ENCODE data around the gene RANBP3L. TPM values are rescaled to one million over a fixed set of nuclear protein-coding genes. Genes with fewer than 3 reads are reported as not detected.

Gene RANBP3L
- total and polyA plus RNA-seq, 9 of the 15 experiments (the other 6 are each of a cell fraction or from before 2014, with no cell fraction given) = 0.01 to 0.06 TPM; not detected in 7

DNA sequence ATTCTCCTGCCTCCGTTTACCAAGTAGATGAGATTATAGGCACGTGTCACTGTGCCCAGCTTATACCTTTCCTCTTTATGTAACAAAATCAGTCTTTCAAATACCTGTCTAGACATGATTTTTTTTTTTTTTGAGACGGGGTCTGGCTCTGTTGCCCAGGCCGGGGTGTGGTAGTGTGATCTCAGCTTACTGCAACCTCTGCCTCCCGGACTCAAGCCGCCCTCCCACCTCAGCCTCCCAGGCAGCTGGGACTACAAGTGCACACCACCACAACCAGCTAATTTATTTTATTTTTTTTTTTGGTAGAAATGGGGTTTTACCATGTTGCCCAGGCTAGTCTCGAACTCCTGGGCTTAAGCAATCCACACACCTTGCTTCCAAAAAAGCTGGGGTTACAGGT, 73.2 kb downstream of the RANBP3L start:
- Histone ChIP-seq H3K4me1 (replicated peaks in 1 of 2; ENCODE audit: control insufficient read depth in 2 of 2, insufficient read depth in 2 of 2, low read length in 2 of 2) (peaks cover 8 to 14% of the 10 kb centered on the region in 2 experiments; a peak in 4 of 5 replicates), H3K79me2 (ENCODE audit: control insufficient read depth, insufficient read depth, low read length) (peaks cover 27% of the 10 kb centered on the region), H4K20me1 (replicated peaks; ENCODE audit: control insufficient read depth, insufficient read depth, low read length) (no peaks in the 10 kb centered on the region), H2AFZ (ENCODE audit: low read depth, low read length) (no peak overlapping the region), H3K9me3 (replicated peaks; ENCODE audit: control insufficient read depth, insufficient read depth, low read depth, low read length) (no peaks in the 10 kb centered on the region), H3K4me2 (ENCODE audit: insufficient read depth, low read length) (no peak overlapping the region), H3K4me3 (no peak overlapping the region), H3K9me1 (ENCODE audit: control insufficient read depth, insufficient read depth, low read length) (no peaks in the 10 kb centered on the region), H3K27ac (ENCODE audit: extremely low read depth, low read depth, low read length) (no peak overlapping the region), H3K9ac (ENCODE audit: insufficient read depth in 1 of 2, low read depth in 2 of 2, low read length in 2 of 2) (no peak overlapping the region), H3K27me3 (ENCODE audit: control insufficient read depth in 2 of 2, insufficient read depth in 2 of 2, low read length in 2 of 2) (no peaks in the 10 kb centered on the region), H3K36me3 (ENCODE audit: control insufficient read depth, insufficient read depth, low read length) (peaks cover 19% of the 10 kb centered on the region; the same call in 1 of the 3 replicates)
- ChIA-PET POLR2A (interaction anchor here (8.1 kb wide), 1 partner anchor 13 kb away, joined by 71 read pairs; the partner anchor contains the start of gene NADK2), CTCF (ENCODE audit: low intra/inter-chr PET ratio) (interaction anchor here (0.6 kb wide), 1 partner anchor 23 kb away, joined by 4 read pairs; no protein-coding TSS in a partner anchor)
- TF ChIP-seq, protein P1, sequence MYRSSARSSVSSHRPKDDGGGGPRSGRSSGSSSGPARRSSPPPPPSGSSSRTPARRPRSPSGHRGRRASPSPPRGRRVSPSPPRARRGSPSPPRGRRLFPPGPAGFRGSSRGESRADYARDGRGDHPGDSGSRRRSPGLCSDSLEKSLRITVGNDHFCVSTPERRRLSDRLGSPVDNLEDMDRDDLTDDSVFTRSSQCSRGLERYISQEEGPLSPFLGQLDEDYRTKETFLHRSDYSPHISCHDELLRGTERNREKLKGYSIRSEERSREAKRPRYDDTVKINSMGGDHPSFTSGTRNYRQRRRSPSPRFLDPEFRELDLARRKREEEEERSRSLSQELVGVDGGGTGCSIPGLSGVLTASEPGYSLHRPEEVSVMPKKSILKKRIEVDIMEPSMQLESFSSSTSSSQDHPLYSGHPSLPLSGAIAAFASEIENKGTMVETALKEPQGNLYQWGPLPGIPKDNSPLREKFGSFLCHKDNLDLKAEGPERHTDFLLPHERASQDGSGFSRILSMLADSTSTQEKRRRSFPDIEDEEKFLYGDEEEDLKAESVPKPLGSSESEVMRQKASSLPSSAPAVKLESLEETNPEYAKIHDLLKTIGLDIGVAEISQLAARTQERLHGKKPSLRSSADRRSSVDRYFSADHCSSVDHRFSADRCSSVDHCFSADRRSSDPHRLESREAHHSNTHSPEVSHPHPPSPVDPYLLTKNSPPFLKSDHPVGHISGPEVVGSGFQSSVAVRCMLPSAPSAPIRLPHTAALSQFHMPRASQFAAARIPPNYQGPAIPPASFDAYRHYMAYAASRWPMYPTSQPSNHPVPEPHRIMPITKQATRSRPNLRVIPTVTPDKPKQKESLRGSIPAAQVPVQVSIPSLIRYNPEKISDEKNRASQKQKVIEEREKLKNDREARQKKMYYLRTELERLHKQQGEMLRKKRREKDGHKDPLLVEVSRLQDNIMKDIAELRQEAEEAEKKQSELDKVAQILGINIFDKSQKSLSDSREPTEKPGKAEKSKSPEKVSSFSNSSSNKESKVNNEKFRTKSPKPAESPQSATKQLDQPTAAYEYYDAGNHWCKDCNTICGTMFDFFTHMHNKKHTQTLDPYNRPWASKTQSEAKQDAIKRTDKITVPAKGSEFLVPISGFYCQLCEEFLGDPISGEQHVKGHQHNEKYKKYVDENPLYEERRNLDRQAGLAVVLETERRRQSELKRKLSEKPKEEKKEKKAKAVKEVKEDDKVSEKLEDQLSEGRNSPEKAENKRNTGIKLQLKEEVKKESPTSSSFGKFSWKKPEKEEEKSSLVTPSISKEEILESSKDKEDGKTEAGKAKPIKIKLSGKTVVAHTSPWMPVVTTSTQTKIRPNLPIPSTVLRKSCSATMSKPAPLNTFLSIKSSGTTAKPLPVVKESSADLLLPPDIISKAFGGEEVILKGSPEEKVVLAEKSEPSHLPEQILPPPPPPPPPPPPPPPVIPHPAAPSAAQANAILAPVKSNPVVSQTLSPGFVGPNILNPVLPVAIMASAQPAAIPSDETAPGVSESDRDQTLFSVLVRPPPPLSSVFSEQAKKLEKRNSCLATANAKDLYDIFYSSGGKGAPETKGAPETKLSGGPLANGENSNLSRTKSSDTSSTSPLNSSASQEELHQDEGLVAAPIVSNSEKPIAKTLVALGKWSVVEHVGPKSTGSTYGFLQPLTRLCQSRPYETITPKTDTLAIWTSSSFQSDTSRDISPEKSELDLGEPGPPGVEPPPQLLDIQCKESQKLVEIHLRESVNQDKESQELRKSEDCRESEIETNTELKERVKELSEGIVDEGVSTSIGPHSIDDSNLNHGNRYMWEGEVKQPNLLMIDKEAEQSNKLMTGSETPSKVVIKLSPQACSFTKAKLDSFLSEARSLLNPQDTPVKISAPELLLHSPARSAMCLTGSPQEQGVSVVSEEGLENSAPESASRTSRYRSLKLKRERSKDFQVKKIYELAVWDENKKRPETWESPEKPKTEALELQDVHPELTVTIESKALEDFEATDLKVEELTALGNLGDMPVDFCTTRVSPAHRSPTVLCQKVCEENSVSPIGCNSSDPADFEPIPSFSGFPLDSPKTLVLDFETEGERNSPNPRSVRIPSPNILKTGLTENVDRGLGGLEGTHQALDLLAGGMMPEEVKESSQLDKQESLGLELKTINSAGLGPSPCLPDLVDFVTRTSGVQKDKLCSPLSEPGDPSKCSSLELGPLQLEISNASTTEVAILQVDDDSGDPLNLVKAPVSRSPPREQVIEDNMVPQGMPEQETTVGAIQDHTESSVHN (IDR thresholded peaks at IDR 0.05; ENCODE audit: borderline replicate concordance in 1 of 2, low read depth in 1 of 2) = no peak
- TF ChIP-seq ZNF121 (CRISPR knock-in tag; conservative IDR thresholded peaks at IDR 0.05) = peak; percentile 44
- in situ Hi-C loops (cut with MboI) = no loop called here
- no TSS peak for BruUV-seq (replicated peaks)
- no peak for FAIRE-seq
- WGBS (ENCODE audit: insufficient coverage, low coverage, missing lambda C conversion rate) = 95% methylated on average over 6 of the region's 7 CpGs
- no peak for DNase-seq (ENCODE audit: extremely low read depth in 1 of 4, low spot score in 3 of 4)
- ATAC-seq = no peak
- intact Hi-C loops (cut with micrococcal nuclease) = no loop called here

All from K562 (cell line).